Subcutaneous abdominal adipose tissue (tissue), 5 donors: ENCODE results near the gene SHROOM4.

Source experiments
- H3K27ac ChIP-seq: one replicate; pipeline ENCODE4 v1.7.0; 2013; ENCODE audit warnings: low read depth, mild to moderate bottlenecking, inconsistent platforms, low read length, moderate library complexity
- H3K27me3 ChIP-seq, 5 donors: one replicate each; pipeline ENCODE4 v1.7.0; 2013; ENCODE audit warnings: low read length in 5 of 5, inconsistent platforms in 1 of 5; ENCODE audit not compliant: control insufficient read depth in 5 of 5, insufficient read depth in 4 of 5
- H3K36me3 ChIP-seq, 5 donors: one replicate each; pipeline ENCODE4 v1.7.0; 2013; ENCODE audit warnings: low read length in 5 of 5; ENCODE audit not compliant: control insufficient read depth in 5 of 5, insufficient read depth in 5 of 5
- H3K4me1 ChIP-seq, 5 donors: one replicate each; pipeline ENCODE4 v1.7.0; 2013; ENCODE audit warnings: low read length in 5 of 5, mild to moderate bottlenecking in 3 of 5, moderate library complexity in 1 of 5; ENCODE audit not compliant: control insufficient read depth in 5 of 5, insufficient read depth in 5 of 5
- H3K4me3 ChIP-seq, 5 donors: one replicate each; pipeline ENCODE4 v1.7.0; 2013; ENCODE audit warnings: low read length in 5 of 5, low read depth in 1 of 5
- H3K9ac ChIP-seq, 5 donors: one replicate each; pipeline ENCODE4 v1.7.0; 2013; ENCODE audit warnings: low read length in 5 of 5, mild to moderate bottlenecking in 4 of 5, moderate library complexity in 3 of 5
- H3K9me3 ChIP-seq, 5 donors: one replicate each; pipeline ENCODE4 v1.7.0; 2013; ENCODE audit warnings: low read length in 5 of 5; ENCODE audit not compliant: control insufficient read depth in 5 of 5
- donor health status: healthy.
- donor health status: healthy.
- donor health status: healthy.
- donor health status: healthy.
- donor health status: healthy.

Gene SHROOM4

DNA sequence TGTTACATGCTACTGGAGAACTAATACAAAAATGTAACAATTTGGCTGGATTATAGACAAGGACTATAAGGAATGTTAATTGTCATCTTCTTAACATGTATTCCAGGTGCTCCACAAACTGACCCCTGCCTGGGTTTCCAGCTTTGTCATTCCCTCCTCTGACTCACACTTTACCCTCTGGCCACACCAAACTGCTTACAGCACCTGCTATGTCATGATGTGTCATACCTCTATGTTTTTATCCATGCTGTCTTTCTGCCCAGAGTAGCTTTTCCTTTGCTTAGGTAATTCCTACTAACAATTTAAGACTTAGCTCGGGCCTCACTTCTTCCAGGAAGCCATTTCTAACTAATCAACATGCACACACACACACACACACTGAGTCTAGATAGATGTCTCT lies 14.0 kb upstream of the SHROOM4 start:
- Histone ChIP-seq H3K9me3 (no peaks in the 10 kb centered on the region), H3K9ac (no peak overlapping the region), H3K4me1 (no peaks in the 10 kb centered on the region), H3K27ac (no peak overlapping the region), H3K36me3 (no peaks in the 10 kb centered on the region), H3K4me3 (no peak overlapping the region), H3K27me3 (peaks cover 0 to 14% (median 2%) of the 10 kb centered on the region in 5 donors)

DNA sequence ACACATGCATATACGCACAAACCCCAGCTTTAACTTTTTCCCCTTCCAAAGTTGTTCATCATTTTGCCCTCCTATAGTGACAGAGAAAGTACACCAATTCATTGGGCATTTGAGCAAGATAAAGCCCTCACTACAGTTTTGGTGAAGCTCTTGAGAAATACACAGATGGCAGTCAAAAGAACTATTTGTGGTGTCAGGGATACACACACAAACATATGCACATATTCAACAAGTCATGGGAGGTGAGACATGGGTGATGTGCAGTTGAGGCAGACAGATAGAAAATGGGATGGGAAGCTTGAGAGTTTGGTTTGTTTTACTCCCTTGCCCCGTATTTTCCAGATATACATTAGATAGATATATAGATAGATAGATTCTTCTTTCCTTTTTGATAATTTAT lies 11.8 kb upstream of the SHROOM4 start:
- H3K27me3 ChIP-seq, result peaks cover 0 to 14% (median 2%) of the 10 kb centered on the region in 5 donors
- no peak overlapping the region for H3K9ac ChIP-seq
- no peaks in the 10 kb centered on the region for H3K4me1 ChIP-seq
- no peaks in the 10 kb centered on the region for H3K9me3 ChIP-seq
- no peak overlapping the region for H3K27ac ChIP-seq
- H3K4me3 ChIP-seq, result no peak overlapping the region
- H3K36me3 ChIP-seq, result no peaks in the 10 kb centered on the region

DNA sequence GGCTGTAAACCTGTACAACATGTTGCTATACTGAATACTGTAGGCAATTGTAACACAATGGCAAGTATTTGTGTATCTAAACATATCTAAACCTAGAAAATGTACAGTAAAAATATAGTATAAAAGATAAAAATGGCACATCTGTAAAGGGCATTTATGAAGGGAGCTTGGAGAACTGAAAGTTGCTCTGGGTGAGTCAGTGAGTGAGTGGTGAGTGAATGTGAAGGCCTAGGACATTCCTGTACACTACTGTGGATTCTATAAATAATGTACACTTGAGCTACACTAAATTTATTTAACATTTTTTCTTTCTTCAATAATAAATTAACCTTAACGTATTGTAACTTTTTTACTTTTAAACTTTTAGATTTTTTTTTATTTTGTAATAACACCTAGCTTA lies 5.0 kb upstream of the SHROOM4 start:
- no peaks in the 10 kb centered on the region for H3K36me3 ChIP-seq
- peaks cover 0 to 11% (median 4%) of the 10 kb centered on the region in 5 donors for H3K27me3 ChIP-seq
- peaks cover 0 to 6% (median 5%) of the 10 kb centered on the region in 5 donors for H3K4me1 ChIP-seq
- no peak overlapping the region for H3K9ac ChIP-seq
- H3K27ac ChIP-seq, result no peak overlapping the region
- H3K9me3 ChIP-seq, result no peaks in the 10 kb centered on the region
- H3K4me3 ChIP-seq, result no peak overlapping the region

- Histone ChIP-seq H3K27ac (no peak overlapping the region), H3K4me3 (no peak overlapping the region), H3K9me3 (no peaks in the 10 kb centered on the region), H3K36me3 (no peaks in the 10 kb centered on the region), H3K4me1 (peaks cover 0 to 18% (median 13%) of the 10 kb centered on the region in 5 donors), H3K9ac (no peak overlapping the region), H3K27me3 (peaks cover 2 to 19% (median 8%) of the 10 kb centered on the region in 5 donors)
These were observed 1.1 kb upstream of the SHROOM4 start for GRCh38 chrX:50815120-50815519.

DNA sequence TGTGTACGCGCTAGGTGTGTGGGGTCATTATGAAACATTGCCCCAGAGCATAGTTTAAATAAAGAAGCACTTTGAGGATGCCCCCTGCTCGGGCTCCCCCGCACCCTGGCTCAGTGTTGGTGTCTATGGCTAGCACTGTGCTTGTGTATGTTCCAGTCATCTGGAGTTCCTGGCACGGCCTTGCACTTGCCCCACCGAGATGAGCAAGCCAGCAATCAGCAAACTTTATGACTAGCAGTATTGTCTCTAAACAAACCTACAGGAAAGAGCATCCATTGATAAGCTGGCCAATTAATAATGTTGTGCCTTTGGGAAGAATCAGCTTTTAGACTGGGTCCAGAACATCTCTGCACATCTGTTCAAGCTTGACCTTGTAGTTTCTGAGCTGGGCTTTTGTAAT lies 707 bp upstream of the SHROOM4 start:
- Histone ChIP-seq H3K4me3 (peak overlapping the region; percentile 40 to 70 (median 66)), H3K36me3 (no peaks in the 10 kb centered on the region), H3K9me3 (no peaks in the 10 kb centered on the region), H3K27me3 (peaks cover 2 to 23% (median 8%) of the 10 kb centered on the region in 5 donors), H3K9ac (peak overlapping the region in 1 of 5 donors; percentile 33), H3K4me1 (peaks cover 0 to 18% (median 13%) of the 10 kb centered on the region in 5 donors), H3K27ac (no peak overlapping the region)

DNA sequence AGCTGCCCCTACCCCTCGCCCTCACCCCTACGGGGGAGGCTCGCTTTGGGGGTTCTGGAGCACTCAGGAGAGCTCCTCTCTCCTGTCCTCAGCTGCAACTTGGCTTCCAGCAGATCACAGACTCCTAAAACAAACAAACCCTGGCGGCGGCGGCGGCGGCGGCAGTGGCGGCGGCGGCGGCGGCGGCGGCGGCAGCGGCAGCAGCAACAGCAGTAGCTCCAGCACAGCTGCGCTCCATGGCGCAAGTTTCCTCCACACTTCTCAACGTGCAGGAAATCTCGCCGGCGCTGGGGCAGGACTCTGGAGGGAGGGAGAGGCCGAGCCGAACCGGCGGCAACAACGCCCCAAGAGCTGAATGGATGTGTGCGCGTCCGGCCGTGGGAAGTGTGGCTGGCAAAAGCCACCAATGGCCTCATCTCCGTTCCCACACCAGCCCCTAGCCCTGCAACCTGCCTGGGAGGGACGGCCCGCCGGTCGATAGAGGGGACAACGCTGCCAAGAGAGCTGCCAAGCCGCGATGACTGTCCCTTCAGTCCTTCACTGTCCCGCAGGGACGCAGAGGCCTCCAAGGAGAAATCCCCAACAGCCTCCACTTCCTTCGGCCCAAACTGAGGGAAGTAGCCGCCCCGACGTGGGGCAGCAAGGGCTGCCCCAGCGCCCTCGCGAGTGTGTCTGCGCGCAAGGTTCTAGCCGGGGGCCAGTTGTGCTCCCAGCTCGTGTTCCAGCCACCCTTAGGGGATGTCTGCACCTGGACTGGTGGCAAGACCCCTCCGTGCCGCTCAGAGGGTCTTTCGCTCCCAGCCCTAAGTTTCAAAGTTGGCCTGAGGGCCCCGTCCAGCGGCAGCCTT lies 775 bp downstream of the SHROOM4 start:
- Histone ChIP-seq H3K27ac (no peak overlapping the region), H3K36me3 (no peaks in the 10 kb centered on the region), H3K9ac (peak overlapping the region in 2 of 5 donors; percentile 46 to 62), H3K4me3 (peak overlapping the region; percentile 54 to 70 (median 66)), H3K4me1 (peaks cover 0 to 18% (median 13%) of the 10 kb centered on the region in 5 donors), H3K9me3 (no peaks in the 10 kb centered on the region), H3K27me3 (peaks cover 6 to 23% (median 8%) of the 10 kb centered on the region in 5 donors)

DNA sequence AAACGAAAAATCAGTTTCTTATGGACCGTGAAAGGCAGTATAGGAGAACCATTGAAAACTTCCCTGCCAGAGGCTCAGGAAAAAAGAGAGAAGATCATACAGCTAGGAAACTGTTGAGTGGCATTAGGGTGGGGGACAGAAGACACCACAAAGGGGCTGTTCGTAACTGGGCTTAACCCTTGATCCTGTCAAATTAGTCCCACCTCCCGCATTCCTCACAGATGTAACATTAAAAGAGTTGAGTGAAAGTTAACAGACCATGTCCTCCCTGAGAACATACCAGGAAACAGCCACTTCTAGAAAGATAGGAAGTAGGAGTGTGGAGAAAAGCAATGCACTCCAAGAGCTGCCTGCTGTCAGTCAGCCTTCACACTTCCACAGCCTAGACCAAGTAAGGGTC lies 8.7 kb downstream of the SHROOM4 start:
- H3K9ac ChIP-seq, result no peak overlapping the region

GRCh38 chrX:50801135-50801534 lies 12.9 kb downstream of the SHROOM4 start:
- Histone ChIP-seq H3K9ac (no peak overlapping the region), H3K4me1 (no peaks in the 10 kb centered on the region), H3K36me3 (no peaks in the 10 kb centered on the region), H3K9me3 (no peaks in the 10 kb centered on the region), H3K27ac (no peak overlapping the region), H3K27me3 (peaks cover 0 to 14% (median 7%) of the 10 kb centered on the region in 5 donors), H3K4me3 (no peak overlapping the region)

More for the DNA sequence above, 8.7 kb downstream of the SHROOM4 start:
- Histone ChIP-seq H3K27ac (no peak overlapping the region), H3K9me3 (no peaks in the 10 kb centered on the region), H3K4me3 (no peak overlapping the region), H3K27me3 (peaks cover 3 to 11% (median 5%) of the 10 kb centered on the region in 5 donors), H3K36me3 (no peaks in the 10 kb centered on the region), H3K4me1 (no peaks in the 10 kb centered on the region)

DNA sequence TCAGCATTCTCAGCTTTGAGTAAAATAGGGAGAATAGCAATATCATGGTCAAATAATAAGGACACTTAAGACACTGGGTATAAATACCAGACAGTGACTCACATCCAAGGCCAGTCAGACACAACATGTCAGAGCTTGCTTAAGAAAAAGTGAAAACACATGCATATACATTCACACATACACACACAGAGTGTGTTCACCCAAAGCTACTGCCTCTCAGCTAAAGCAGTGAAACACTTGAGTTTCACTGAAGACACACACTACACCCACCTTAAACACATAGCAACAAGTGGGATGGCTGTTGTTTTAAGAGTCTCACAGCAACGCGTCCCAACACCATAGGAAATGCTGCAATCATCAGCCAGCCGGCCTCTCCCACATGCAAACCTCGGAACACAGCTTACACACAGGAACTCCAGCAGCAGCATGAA lies 14.4 kb downstream of the SHROOM4 start:
- no peak overlapping the region for H3K9ac ChIP-seq
- no peak overlapping the region for H3K27ac ChIP-seq
- H3K4me3 ChIP-seq, result no peak overlapping the region
- H3K27me3 ChIP-seq, result peaks cover 0 to 16% (median 4%) of the 10 kb centered on the region in 5 donors
- no peaks in the 10 kb centered on the region for H3K9me3 ChIP-seq
- no peaks in the 10 kb centered on the region for H3K4me1 ChIP-seq
- no peaks in the 10 kb centered on the region for H3K36me3 ChIP-seq

- Histone ChIP-seq H3K36me3 (no peaks in the 10 kb centered on the region), H3K9ac (no peak overlapping the region), H3K4me1 (no peaks in the 10 kb centered on the region), H3K27me3 (peaks cover 0 to 16% (median 4%) of the 10 kb centered on the region in 5 donors), H3K27ac (no peak overlapping the region), H3K9me3 (no peaks in the 10 kb centered on the region), H3K4me3 (no peak overlapping the region)
These were observed 15.2 kb downstream of the SHROOM4 start for GRCh38 chrX:50798783-50799182.
